Measurements from ENCODE around the gene DDX54. TPM values are rescaled to one million over a fixed set of nuclear protein-coding genes. Genes with fewer than 3 reads are reported as not detected.

Gene DDX54
- total RNA-seq, 8 experiments from 2014 or later = 19.2 to 57.8 (median 36.7) TPM

DNA sequence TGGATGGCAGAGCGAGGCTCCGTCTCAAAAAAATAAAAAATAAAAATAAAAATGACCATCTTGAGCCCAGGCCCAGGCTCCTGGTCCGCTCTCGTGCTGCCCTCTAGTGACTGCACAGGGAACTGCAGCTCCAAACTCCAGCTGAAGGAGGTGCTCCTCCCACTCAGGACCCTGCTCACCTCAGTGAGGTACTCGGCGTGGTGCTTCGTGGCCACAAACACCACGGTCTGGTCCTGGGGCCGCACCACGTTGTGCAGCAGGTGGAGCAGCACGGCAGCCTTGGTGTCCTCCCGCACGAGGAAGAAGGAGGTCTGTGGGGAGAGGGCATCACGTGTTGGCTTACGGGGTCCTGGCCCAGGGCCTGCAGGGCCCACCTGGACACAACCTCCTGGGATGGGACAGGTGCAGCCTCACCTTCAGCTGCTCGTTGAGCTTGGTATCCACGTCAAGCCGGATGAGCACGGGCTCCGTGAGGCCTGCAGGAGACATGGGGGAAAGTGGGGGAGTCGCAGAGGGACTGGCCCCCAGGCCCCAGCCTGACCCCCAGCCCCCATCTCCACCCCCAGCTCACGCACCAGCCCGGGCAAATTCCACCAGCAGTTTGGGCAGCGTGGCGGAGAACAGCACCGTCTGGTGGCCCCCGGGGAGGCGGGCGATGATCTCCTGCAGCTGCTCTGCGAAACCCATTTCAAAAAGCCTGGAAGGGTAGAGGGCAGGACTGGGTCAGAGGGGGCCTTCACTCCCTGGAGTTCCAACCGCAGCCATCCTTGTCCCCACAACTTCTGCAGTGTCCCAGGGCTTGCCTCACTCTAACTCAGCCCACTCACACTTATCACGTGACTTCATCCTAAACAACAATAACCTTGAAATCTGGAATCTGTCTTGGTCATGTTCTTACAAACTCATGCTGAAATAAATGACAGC, 10.6 kb downstream of the DDX54 start:
- H3K4me3 ChIP-seq = no peak overlapping the region
- WGBS, 10 experiments = 10 to 72% (median 25%) methylated on average over 1 to 4 of the region's 32 CpGs; no CpG with 5 or more reads in 2 of the 10 experiments
- peak; percentile 81 to 95 (median 88) for ATAC-seq (replicated peaks in 6 of 8)
- H3K27ac ChIP-seq = no peak overlapping the region
- no peaks in the 10 kb centered on the region for H3K4me1 ChIP-seq (replicated peaks in 1 of 2)
- in situ Hi-C loops (cut with MboI; ENCODE audit: low pct_unique_long_range_greater_than_20kb in 2 of 9, low sequenced_read_pairs in 9 of 9, unreplicated experiment in 9 of 9) = loop anchor here in 5 of 9 experiments (10.0 to 25.0 kb wide), 2 partner anchors 112 to 130 kb away; partner anchors contain the start of gene DTX1 (in 3 of the 5)

- Histone ChIP-seq H3K27ac (no peak overlapping the region), H3K4me3 (no peak overlapping the region), H3K4me1 (replicated peaks in 1 of 2) (no peaks in the 10 kb centered on the region)
- no peak for ATAC-seq (replicated peaks in 6 of 8)
- 80 to 100% (median 94%) methylated on average over 1 to 7 of the region's 7 CpGs for WGBS, 10 experiments
- in situ Hi-C loops (cut with MboI; ENCODE audit: low pct_unique_long_range_greater_than_20kb in 2 of 9, low sequenced_read_pairs in 9 of 9, unreplicated experiment in 9 of 9) = loop anchor here in 5 of 9 experiments (10.0 to 25.0 kb wide), 2 partner anchors 111 to 128 kb away; partner anchors contain the start of gene DTX1 (in 3 of the 5)
Observed at GRCh38 chr12:113173081-113173698, 12.1 kb downstream of the DDX54 start.

DNA sequence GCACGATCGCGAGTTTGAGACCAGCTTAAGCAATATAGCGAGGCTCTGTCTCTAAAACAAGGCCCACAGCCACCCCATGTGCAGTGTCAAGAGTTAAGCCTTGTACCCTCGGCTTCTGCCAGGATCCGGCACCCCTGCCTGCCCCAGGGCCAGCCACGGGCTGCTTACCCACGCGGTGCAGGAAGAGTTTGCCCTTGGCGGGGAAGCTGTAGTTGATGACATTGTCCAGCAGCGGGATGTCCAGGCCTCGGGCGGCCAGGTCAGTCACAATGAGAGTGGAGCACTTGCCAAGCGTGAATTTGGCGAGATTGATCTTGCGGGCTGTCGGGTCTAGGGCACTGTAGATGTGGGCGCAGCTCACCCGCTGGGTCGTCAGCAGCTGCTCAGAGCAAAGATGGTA, 13.1 kb downstream of the DDX54 start:
- in situ Hi-C loops (cut with MboI; ENCODE audit: low pct_unique_long_range_greater_than_20kb in 2 of 9, low sequenced_read_pairs in 9 of 9, unreplicated experiment in 9 of 9) = loop anchor here in 5 of 9 experiments (10.0 to 25.0 kb wide), 2 partner anchors 110 to 127 kb away; partner anchors contain the start of gene DTX1 (in 3 of the 5)
- ATAC-seq (replicated peaks in 6 of 8) = no peak
- 72 to 100% (median 97%) methylated on average over 2 to 9 of the region's 20 CpGs; no CpG with 5 or more reads in 5 of the 10 experiments for WGBS, 10 experiments

GRCh38 chr12:113171543-113171942, 13.7 kb downstream of the DDX54 start:
- in situ Hi-C loops (cut with MboI; ENCODE audit: low pct_unique_long_range_greater_than_20kb in 2 of 9, low sequenced_read_pairs in 9 of 9, unreplicated experiment in 9 of 9) = loop anchor here in 5 of 9 experiments (10.0 to 25.0 kb wide), 2 partner anchors 109 to 127 kb away; partner anchors contain the start of gene DTX1 (in 3 of the 5)
- ATAC-seq (replicated peaks in 6 of 8) = no peak
- Histone ChIP-seq H3K4me1 (replicated peaks in 1 of 2) (no peaks in the 10 kb centered on the region), H3K4me3 (no peak overlapping the region), H3K27ac (no peak overlapping the region)
- WGBS, 10 experiments = 91 to 100% (median 100%) methylated on average over 2 to 9 of the region's 9 CpGs; no CpG with 5 or more reads in 3 of the 10 experiments

More for the DNA sequence above, 13.1 kb downstream of the DDX54 start:
- Histone ChIP-seq H3K4me1 (replicated peaks in 1 of 2) (no peaks in the 10 kb centered on the region), H3K4me3 (no peak overlapping the region), H3K27ac (no peak overlapping the region)

DNA sequence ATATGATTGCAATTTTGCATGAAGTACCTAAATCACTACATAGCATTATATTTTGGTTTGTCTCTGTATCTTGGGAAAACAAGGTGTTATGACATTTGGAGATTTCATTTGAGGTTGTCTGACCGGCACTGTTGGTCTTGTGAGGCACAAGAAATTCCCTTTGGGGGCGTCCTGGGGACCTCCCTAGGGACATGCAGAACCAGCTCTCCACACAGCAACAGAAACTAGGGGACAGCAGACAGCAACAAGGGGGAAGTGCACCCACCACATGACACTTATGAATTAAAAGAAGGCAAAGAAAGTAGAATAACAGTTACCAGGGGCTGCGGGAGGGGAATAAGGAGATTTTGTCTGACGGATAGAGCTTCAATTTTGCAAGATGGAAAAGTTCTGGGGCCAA, 14.4 kb downstream of the DDX54 start:
- in situ Hi-C loops (cut with MboI; ENCODE audit: low pct_unique_long_range_greater_than_20kb in 2 of 9, low sequenced_read_pairs in 9 of 9, unreplicated experiment in 9 of 9) = loop anchor here in 5 of 9 experiments (10.0 to 25.0 kb wide), 2 partner anchors 109 to 126 kb away; partner anchors contain the start of gene DTX1 (in 3 of the 5)
- Histone ChIP-seq H3K4me3 (no peak overlapping the region), H3K27ac (no peak overlapping the region), H3K4me1 (replicated peaks in 1 of 2) (no peaks in the 10 kb centered on the region)
- 90 to 95% (median 92%) methylated on average over 1 to 4 of the region's 4 CpGs; no CpG with 5 or more reads in 2 of the 10 experiments for WGBS, 10 experiments
- ATAC-seq (replicated peaks in 6 of 8) = no peak

DNA sequence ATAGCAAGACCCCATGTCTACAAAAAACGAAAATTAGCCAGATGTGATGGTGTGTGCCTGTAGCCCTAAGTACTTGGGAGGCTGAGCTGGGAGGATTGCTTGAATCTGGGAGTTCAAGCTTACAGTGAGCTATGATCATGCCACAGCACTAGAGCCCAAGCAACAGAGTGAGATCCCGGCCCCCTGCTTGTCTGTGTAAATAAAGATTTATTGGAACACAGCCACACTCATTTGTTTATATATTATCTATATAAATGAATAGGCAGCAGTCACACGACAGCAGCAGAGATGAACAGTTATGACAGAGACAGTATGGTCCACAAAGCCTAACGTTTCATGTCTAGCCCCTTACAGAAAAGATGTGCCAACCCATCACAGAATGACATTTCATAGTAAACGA, 14.8 kb downstream of the DDX54 start:
- 84 to 100% (median 96%) methylated on average over 1 to 5 of the region's 5 CpGs for WGBS, 10 experiments
- Histone ChIP-seq H3K4me1 (replicated peaks in 1 of 2) (no peaks in the 10 kb centered on the region), H3K4me3 (no peak overlapping the region), H3K27ac (no peak overlapping the region)
- ATAC-seq (replicated peaks in 6 of 8) = no peak
- in situ Hi-C loops (cut with MboI; ENCODE audit: low pct_unique_long_range_greater_than_20kb in 2 of 9, low sequenced_read_pairs in 9 of 9, unreplicated experiment in 9 of 9) = loop anchor here in 5 of 9 experiments (10.0 to 25.0 kb wide), 2 partner anchors 108 to 126 kb away; partner anchors contain the start of gene DTX1 (in 3 of the 5)

DNA sequence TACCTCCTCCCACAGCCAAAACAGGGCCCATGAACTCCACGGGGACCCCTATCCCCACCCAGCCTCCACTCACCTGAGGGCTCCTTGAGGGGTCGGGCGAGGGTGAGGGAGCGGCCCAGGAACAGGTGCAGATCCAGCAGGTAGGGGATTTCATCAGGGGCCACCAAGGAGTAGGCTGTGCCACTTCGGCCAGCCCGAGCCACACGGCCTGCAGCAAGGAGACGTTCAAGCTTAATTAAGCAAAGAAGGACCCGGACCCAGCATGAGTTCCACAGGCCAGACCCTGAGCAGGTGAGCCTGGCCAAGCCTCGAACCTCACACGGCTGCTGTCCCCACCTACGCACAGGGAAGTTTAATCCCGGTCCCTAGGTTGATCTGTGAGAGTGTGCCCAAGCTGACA, 15.6 kb downstream of the DDX54 start:
- in situ Hi-C loops (cut with MboI; ENCODE audit: low pct_unique_long_range_greater_than_20kb in 2 of 9, low sequenced_read_pairs in 9 of 9, unreplicated experiment in 9 of 9) = loop anchor here in 6 of 9 experiments (10.0 to 25.0 kb wide), 3 partner anchors 107 to 125 kb away; partner anchors contain the start of gene DTX1 (in 4 of the 6)
- Histone ChIP-seq H3K4me1 (replicated peaks in 1 of 2) (no peaks in the 10 kb centered on the region), H3K4me3 (no peak overlapping the region), H3K27ac (no peak overlapping the region)
- 94 to 100% (median 100%) methylated on average over 1 to 6 of the region's 13 CpGs; no CpG with 5 or more reads in 7 of the 10 experiments for WGBS, 10 experiments
- no peak for ATAC-seq (replicated peaks in 6 of 8)

- H3K27ac ChIP-seq = no peak overlapping the region
- H3K4me3 ChIP-seq = no peak overlapping the region
- 100% methylated on average over 1 of the region's 10 CpGs; no CpG with 5 or more reads in 9 of the 10 experiments for WGBS, 10 experiments
- in situ Hi-C loops (cut with MboI; ENCODE audit: low pct_unique_long_range_greater_than_20kb in 2 of 9, low sequenced_read_pairs in 9 of 9, unreplicated experiment in 9 of 9) = loop anchor here in 4 of 9 experiments (10.0 to 25.0 kb wide), 2 partner anchors 106 to 113 kb away; partner anchors contain the start of gene DTX1 (in 4 of the 4)
- no peak for ATAC-seq (replicated peaks in 6 of 8)
- H3K4me1 ChIP-seq (replicated peaks in 1 of 2) = peaks cover 2 to 3% of the 10 kb centered on the region in 2 donors
Observed at GRCh38 chr12:113167868-113168267, 17.4 kb downstream of the DDX54 start.

DNA sequence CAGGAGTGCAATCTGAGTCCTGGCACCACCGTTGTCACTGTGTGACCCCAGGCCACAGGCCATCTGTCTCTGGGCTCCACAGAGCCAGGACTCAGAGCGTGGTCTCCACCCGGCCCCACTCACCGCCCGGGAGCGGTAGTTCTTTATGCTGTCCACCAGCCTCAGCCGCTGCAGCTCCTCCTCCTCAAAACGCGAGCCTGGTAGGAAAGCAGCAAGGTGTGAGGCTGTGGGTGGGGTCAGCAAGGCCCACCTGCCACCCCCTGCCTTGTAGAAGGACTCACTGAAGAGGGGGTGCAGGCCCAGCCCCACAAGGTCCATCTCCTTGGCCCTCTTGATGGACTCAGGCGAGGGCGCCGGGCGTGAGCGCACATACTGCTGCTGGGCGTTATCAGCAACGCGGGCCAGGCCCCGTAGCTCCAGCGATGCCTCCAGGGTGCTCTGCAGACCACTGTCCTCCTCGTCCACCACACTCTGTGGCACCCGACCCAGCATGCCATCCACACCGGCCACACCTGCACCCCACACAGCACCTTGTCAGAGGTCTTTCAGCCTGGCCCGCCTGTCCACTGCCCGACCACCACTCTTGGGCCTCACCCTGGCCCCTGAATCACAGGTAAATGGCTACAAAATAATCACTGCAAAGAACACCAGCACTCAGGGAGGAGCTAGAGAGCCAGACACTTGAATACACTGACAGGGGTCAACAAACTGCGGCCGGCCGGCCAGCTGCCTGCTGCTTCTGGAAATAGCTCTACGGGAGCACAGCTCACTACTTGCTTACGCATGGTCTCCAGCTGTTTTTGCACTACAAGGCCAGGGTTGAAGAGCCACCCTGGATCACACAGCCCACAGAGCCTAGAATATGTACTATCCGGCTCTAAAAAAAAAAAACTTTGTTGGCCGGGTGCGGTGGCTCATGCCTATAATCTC, 19.5 kb downstream of the DDX54 start:
- ATAC-seq (replicated peaks in 6 of 8) = no peak
- 83 to 100% (median 94%) methylated on average over 1 to 16 of the region's 32 CpGs; no CpG with 5 or more reads in 4 of the 10 experiments for WGBS, 10 experiments
- in situ Hi-C loops (cut with MboI; ENCODE audit: low pct_unique_long_range_greater_than_20kb in 2 of 9, low sequenced_read_pairs in 9 of 9, unreplicated experiment in 9 of 9) = loop anchor here in 4 of 9 experiments (10.0 to 25.0 kb wide), 2 partner anchors 103 to 111 kb away; partner anchors contain the start of gene DTX1 (in 4 of the 4)
- Histone ChIP-seq H3K4me1 (replicated peaks in 1 of 2) (peaks cover 19% of the 10 kb centered on the region in 2 donors), H3K27ac (no peak overlapping the region), H3K4me3 (no peak overlapping the region)

DNA sequence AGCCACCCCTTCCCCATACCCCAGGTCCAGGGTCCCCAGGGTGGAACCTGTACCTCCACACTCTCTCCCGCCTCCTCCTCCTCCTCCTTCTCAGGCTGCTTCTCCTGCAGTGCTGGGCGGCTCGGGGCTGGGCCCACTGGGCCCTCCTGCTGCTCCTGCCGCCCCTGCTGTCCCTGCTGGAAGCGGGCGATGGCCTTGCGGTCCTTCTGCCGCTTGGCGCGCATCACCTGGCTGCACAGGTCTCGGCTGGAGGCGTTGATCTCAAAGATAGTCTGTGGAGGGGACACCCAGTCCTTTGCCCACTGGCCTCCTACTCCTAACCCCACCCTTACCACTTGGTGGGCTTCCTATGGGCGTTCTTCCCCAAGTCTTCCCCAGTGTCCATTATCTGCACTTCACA, 21.3 kb downstream of the DDX54 start:
- in situ Hi-C loops (cut with MboI; ENCODE audit: low pct_unique_long_range_greater_than_20kb in 2 of 9, low sequenced_read_pairs in 9 of 9, unreplicated experiment in 9 of 9) = loop anchor here in 4 of 9 experiments (10.0 to 25.0 kb wide), 2 partner anchors 102 to 109 kb away; partner anchors contain the start of gene DTX1 (in 4 of the 4)

GRCh38 chr12:113163030-113163360, 22.3 kb downstream of the DDX54 start:
- H3K4me3 ChIP-seq = no peak overlapping the region
- no peak for ATAC-seq (replicated peaks in 6 of 8)
- peaks cover 27 to 29% of the 10 kb centered on the region in 2 donors for H3K4me1 ChIP-seq (replicated peaks in 1 of 2)
- peak overlapping the region in 1 of 2 donors; percentile 88 for H3K27ac ChIP-seq
- in situ Hi-C loops (cut with MboI; ENCODE audit: low pct_unique_long_range_greater_than_20kb in 2 of 9, low sequenced_read_pairs in 9 of 9, unreplicated experiment in 9 of 9) = loop anchor here in 4 of 9 experiments (10.0 to 25.0 kb wide), 2 partner anchors 101 to 108 kb away; partner anchors contain the start of gene DTX1 (in 4 of the 4)
- WGBS, 10 experiments = 63 to 85% (median 73%) methylated on average over 1 to 4 of the region's 12 CpGs; no CpG with 5 or more reads in 7 of the 10 experiments

More for the DNA sequence above, 21.3 kb downstream of the DDX54 start:
- Histone ChIP-seq H3K4me1 (replicated peaks in 1 of 2) (peaks cover 27 to 29% of the 10 kb centered on the region in 2 donors), H3K27ac (no peak overlapping the region), H3K4me3 (no peak overlapping the region)
- WGBS, 10 experiments = 96 to 100% (median 99%) methylated on average over 1 to 10 of the region's 13 CpGs; no CpG with 5 or more reads in 6 of the 10 experiments
- ATAC-seq (replicated peaks in 6 of 8) = no peak
